Esophagus muscularis mucosa (tissue), 4 donors: ENCODE measurements around the gene STAC. TPM values are rescaled to one million over a fixed set of nuclear protein-coding genes. Genes with fewer than 3 reads are reported as not detected.
"Not testable (repeated sequence)": the region's sequence is repeated elsewhere in the genome, so short reads cannot be mapped to it uniquely, and the experiment has no call there.

Experiments used
- DNase-seq: peaks from one replicate; pipeline ENCODE4 v3.0.0-alpha.2; 2017; ENCODE audit errors: extremely low spot score
- H3K27ac ChIP-seq, 4 donors: fragments of 200-600 bp; sonication (generic); replicated peaks in 1 of 4; 1 replicate in 3 of 4; 2 replicates in 1 of 4; pipeline ENCODE4 v1.5.1; 2016 to 2019; ENCODE audit warnings: mild to moderate bottlenecking in 1 of 4
- H3K27me3 ChIP-seq, 4 donors: fragments of 200-600 bp; sonication (generic); one replicate each; pipeline versions ENCODE4 v1.5.1 to v1.6.0; 2016 to 2019
- H3K36me3 ChIP-seq, 4 donors: fragments of 200-600 bp; sonication (generic); one replicate each; pipeline ENCODE4 v1.5.1; 2016 to 2019
- H3K4me1 ChIP-seq, 4 donors: fragments of 200-600 bp; sonication (generic); one replicate each; pipeline ENCODE4 v1.5.1; 2016 to 2019
- H3K4me3 ChIP-seq, 4 donors: fragments of 200-600 bp; sonication (generic); 1 replicate in 2 of 4; 2 replicates in 2 of 4; pipeline ENCODE4 v1.5.1; 2016 to 2019; ENCODE audit warnings: mild to moderate bottlenecking in 4 of 4, moderate library complexity in 1 of 4
- H3K9me3 ChIP-seq, 4 donors: fragments of 200-600 bp; sonication (generic); 1 replicate in 3 of 4; 2 replicates in 1 of 4; pipeline ENCODE4 v1.5.1; 2016 to 2019
- CTCF ChIP-seq, 3 experiments: fragments of 200-600 bp in 2 of 3; fragments of 450-650 bp in 1 of 3; sonication (generic) in 2 of 3; IDR thresholded peaks; one replicate each; pipeline ENCODE4 v1.5.1; 2017 to 2019; ENCODE audit warnings: antibody characterized with exemption in 3 of 3, mild to moderate bottlenecking in 2 of 3, moderate library complexity in 1 of 3
- EP300 ChIP-seq: sonication (generic); formaldehyde crosslinking; IDR thresholded peaks from one replicate; pipeline ENCODE4 v1.6.1; 2017; ENCODE audit warnings: antibody characterized with exemption
- POLR2A ChIP-seq: fragments of 450-650 bp; IDR thresholded peaks from one replicate; pipeline ENCODE4 v1.6.1; 2017; ENCODE audit warnings: antibody characterized with exemption, moderate library complexity, mild to moderate bottlenecking, low read depth
- POLR2AphosphoS5 ChIP-seq, 2 donors: sonication (generic); formaldehyde crosslinking; IDR thresholded peaks; one replicate each; pipeline ENCODE4 v1.6.1; 2017; ENCODE audit warnings: antibody characterized with exemption in 2 of 2
- whole genome bisulfite sequencing: methylation state at CpG from one replicate; pipeline ENCODE4 v1.1.5; 2018; 5-methylcytosine and 5-hydroxymethylcytosine counted together
- intact Hi-C: fragments of 100-400 bp; cut with DNase I; formaldehyde crosslinking; loops from one replicate; pipeline ENCODE4 v1.15.1; 2023
- total RNA-seq, 4 donors: library from RNA; depleted of rRNA; stranded (reverse); fragments of >200 nt; gene quantifications; one replicate each; pipeline versions ENCODE4 v1.1.0 to v1.2.1, GENCODE V29; 2016

STAC gene
- total RNA-seq, 4 donors from 2014 or later: 7.1 to 11.9 (median 8.0) TPM

DNA sequence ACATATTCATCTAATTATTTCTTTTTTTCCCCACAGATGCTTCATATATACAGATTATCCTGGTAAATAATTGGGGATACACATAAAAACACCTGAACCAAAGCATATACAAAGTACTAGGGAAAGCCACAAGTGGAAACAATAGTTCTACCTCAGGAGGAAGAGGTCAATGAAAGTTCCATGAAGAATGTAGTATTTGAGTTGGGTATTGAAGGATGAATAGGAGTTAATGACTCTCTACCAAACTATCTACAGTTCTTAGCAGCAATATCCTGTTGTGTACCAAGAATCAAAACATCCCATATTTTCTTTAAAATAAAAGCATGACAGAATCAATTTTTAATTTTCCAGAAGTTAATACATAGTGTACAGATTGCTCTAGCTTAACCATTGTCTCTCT lies 78.9 kb downstream of the STAC start:
- intact Hi-C loops: no loop called here
- no peak for TF ChIP-seq POLR2A
- TF ChIP-seq CTCF (IDR thresholded peaks at IDR 0.05): no peak
- no peak for TF ChIP-seq EP300
- no peak for TF ChIP-seq POLR2AphosphoS5 (IDR thresholded peaks at IDR 0.05)
- H3K36me3 ChIP-seq: no peaks in the 10 kb centered on the region
- H3K4me1 ChIP-seq: peaks cover 0 to 14% (median 9%) of the 10 kb centered on the region in 4 donors
- DNase-seq: no peak
- H3K27ac ChIP-seq: no peak overlapping the region
- no peaks in the 10 kb centered on the region for H3K9me3 ChIP-seq
- no peaks in the 10 kb centered on the region for H3K27me3 ChIP-seq
- no peak overlapping the region for H3K4me3 ChIP-seq

DNA sequence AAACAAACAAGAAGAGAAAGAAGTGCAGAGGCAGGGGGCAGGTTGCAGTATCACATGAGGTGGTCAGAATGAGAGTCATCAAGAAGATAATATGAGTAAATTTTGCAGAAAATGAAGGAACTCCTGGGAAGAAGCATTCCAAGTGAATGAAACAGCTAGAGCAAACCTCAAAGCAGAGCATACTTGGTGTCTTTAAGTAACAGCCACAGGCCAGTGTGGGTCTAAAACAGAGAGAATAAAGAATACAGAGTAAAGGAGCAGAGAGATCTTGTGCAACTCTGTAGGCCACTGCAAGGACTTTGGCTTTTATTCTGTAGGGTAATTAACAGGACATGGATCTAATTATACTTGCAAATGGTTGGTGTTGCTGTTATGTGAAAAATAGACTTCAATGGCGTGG lies 81.3 kb downstream of the STAC start:
- WGBS: 86% methylated on average over 1 of the region's 1 CpG
- no peak overlapping the region for H3K27ac ChIP-seq
- H3K36me3 ChIP-seq: no peaks in the 10 kb centered on the region
- H3K27me3 ChIP-seq: no peaks in the 10 kb centered on the region
- no peak for DNase-seq
- intact Hi-C loops: no loop called here
- H3K4me3 ChIP-seq: no peak overlapping the region
- peaks cover 0 to 12% (median 8%) of the 10 kb centered on the region in 4 donors for H3K9me3 ChIP-seq
- TF ChIP-seq POLR2AphosphoS5 (IDR thresholded peaks at IDR 0.05) (no peak), POLR2A (no peak), CTCF (IDR thresholded peaks at IDR 0.05) (no peak), EP300 (no peak)
- H3K4me1 ChIP-seq: peaks cover 0 to 9% (median 7%) of the 10 kb centered on the region in 4 donors

- DNase-seq, H3K27ac ChIP-seq, intact Hi-C loops, H3K4me1 ChIP-seq, H3K36me3 ChIP-seq, H3K9me3 ChIP-seq, H3K4me3 ChIP-seq, H3K27me3 ChIP-seq: not testable (repeated sequence)
- 96% methylated on average over 4 of the region's 6 CpGs for whole genome bisulfite sequencing
Observed at GRCh38 chr3:36472045-36472444, 91.7 kb downstream of the STAC start.

DNA sequence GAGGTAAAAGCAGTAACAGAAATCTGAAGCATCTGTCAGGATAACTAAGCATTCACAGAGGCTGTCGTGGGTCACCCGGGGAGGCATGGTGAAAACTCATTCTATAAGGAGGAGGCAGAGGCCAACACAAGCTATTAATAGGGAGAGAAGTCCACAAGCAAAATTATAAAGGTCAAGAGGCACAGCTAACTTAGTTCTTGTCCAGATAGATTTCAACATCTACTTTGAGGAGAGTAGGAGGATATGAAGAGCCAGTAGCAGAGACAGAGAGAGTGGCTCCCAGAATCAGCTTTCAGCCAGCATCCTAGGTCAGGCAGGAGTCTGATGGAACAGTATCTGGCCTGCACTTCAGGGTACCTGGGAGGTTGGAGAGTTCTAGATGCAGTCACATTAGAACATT lies 95.3 kb downstream of the STAC start:
- Histone ChIP-seq H3K27me3 (no peaks in the 10 kb centered on the region), H3K9me3 (peaks cover 0 to 5% (median 0%) of the 10 kb centered on the region in 4 donors), H3K27ac (no peak overlapping the region), H3K36me3 (no peaks in the 10 kb centered on the region), H3K4me1 (peaks cover 0 to under 1% (median 0%) of the 10 kb centered on the region in 4 donors), H3K4me3 (no peak overlapping the region)
- no peak for DNase-seq
- TF ChIP-seq POLR2A (no peak), POLR2AphosphoS5 (IDR thresholded peaks at IDR 0.05) (no peak), CTCF (IDR thresholded peaks at IDR 0.05) (no peak), EP300 (no peak)
- intact Hi-C loops: no loop called here
- WGBS: 83% methylated on average over 2 of the region's 2 CpGs

- intact Hi-C loops: no loop called here
- H3K27ac ChIP-seq: no peak overlapping the region
- H3K4me1 ChIP-seq: peaks cover 0 to 7% (median 0%) of the 10 kb centered on the region in 4 donors
- 73% methylated on average over 5 of the region's 6 CpGs for WGBS
- no peak for DNase-seq
- no peak for TF ChIP-seq POLR2A
- no peak for TF ChIP-seq EP300
- no peak for TF ChIP-seq CTCF (IDR thresholded peaks at IDR 0.05)
- TF ChIP-seq POLR2AphosphoS5 (IDR thresholded peaks at IDR 0.05): no peak
- H3K4me3 ChIP-seq: no peak overlapping the region
- H3K36me3 ChIP-seq: no peaks in the 10 kb centered on the region
- H3K27me3 ChIP-seq: no peaks in the 10 kb centered on the region
- peaks cover 0 to 5% (median 0%) of the 10 kb centered on the region in 4 donors for H3K9me3 ChIP-seq
Observed at GRCh38 chr3:36476286-36476942, 96.1 kb downstream of the STAC start.
